Activated naive CD4-positive, alpha-beta T cell treated with anti-CD3 and anti-CD28 coated beads, Interleukin-2, amount 10 ng/mL, durations not matched to agents 5 hours and 36 hours (primary cell): ENCODE results near the gene STRN4. TPM values are rescaled to one million over a fixed set of nuclear protein-coding genes. Genes with fewer than 3 reads are reported as not detected.

ENCODE experiments used
- microRNA-seq: library from miRNA; unstranded; fragments of <30 nt; microRNA quantifications from one replicate; pipeline ENCODE4 v1.2.0, GENCODE V29; 2022; ENCODE audit warnings: borderline microRNAs expressed, borderline replicate concordance
- total RNA-seq, 2 experiments: library from RNA; stranded (reverse); gene quantifications; one replicate each; pipeline ENCODE4 v1.2.3, GENCODE V29; 2021

Gene STRN4, protein sequence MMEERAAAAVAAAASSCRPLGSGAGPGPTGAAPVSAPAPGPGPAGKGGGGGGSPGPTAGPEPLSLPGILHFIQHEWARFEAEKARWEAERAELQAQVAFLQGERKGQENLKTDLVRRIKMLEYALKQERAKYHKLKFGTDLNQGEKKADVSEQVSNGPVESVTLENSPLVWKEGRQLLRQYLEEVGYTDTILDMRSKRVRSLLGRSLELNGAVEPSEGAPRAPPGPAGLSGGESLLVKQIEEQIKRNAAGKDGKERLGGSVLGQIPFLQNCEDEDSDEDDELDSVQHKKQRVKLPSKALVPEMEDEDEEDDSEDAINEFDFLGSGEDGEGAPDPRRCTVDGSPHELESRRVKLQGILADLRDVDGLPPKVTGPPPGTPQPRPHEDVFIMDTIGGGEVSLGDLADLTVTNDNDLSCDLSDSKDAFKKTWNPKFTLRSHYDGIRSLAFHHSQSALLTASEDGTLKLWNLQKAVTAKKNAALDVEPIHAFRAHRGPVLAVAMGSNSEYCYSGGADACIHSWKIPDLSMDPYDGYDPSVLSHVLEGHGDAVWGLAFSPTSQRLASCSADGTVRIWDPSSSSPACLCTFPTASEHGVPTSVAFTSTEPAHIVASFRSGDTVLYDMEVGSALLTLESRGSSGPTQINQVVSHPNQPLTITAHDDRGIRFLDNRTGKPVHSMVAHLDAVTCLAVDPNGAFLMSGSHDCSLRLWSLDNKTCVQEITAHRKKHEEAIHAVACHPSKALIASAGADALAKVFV
- total RNA-seq, result 10 to 100 TPM; 70.8 to 83.4 TPM

DNA sequence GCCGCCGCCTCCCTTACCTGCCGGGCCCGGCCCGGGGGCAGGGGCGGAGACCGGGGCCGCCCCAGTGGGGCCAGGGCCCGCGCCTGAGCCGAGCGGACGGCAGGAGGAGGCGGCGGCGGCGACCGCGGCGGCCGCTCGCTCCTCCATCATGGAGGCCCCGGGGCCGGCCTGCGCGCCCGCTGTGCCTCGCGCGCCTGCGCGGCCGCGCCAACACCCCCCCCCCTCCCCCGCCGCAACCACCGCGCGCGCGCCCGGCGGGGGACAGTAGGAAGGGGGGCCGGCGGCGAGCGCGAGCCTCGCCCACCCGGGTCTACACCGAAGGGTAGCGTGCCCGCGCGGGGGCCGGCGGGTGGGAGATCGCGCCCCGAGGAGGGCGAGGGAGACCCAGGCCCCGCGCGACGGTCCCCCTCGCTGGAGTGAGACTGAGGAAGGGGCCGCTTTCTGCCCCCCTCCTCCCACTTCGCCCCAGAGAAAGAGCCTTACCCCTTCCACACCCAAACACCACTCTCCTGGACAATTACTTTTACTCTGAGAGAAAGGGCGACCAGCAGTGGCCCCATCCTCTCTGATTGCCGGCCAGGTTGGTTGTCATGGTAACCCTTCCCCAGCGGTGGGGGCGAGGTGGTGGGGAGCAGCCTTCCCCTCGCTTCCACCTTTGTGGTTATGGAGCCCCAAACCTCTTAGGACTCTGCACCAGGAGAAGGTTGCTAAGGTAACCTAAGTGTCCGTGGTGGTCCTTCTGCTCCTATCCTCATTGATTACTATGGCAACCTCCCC, at the start of gene STRN4:
TSS of gene STRN4 (minus strand) at position 170 of the 777 bp plus-strand sequence. CDS start at position 150, 20 bp downstream.

DNA sequence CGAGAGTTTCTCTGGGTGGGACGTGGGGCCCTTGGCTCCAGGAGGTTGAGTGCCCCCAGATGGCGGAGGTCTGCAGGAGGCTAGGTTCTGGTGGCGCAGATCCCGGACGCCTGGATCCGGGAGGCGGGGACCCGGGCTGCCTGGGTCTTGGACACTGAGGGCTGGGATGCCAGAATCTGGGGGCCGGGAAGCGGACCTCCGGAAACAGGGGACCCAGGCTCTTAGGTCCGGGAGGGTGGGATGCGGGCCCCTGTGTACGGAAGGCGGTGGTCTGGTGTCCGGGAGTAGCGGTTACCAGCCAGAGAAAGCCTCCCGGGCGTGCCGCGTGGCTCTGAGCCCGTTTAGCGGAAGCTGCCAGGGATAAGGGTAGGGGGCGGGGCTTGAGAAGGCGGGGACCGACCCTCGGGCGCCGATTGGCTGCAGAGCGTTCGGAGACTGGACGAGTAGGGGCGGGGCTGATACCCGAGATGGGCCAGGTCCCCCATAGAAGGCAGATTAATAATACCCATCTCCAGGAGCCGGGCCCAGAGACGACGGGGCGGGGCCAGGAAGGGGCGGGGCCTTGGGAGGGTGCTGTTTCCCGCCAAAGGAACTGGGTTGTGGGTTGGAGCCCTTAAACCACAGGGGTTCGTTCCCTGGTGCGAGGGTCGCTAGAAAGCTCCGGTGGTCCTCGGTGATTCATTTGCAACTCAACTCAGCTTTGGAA, 42.2 kb upstream of the STRN4 start, which contains the start of gene SLC1A5:
TSS of gene SLC1A5 (minus strand) at position 333 of the 706 bp plus-strand sequence. CDS start 629 bp downstream, outside the sequence.

DNA sequence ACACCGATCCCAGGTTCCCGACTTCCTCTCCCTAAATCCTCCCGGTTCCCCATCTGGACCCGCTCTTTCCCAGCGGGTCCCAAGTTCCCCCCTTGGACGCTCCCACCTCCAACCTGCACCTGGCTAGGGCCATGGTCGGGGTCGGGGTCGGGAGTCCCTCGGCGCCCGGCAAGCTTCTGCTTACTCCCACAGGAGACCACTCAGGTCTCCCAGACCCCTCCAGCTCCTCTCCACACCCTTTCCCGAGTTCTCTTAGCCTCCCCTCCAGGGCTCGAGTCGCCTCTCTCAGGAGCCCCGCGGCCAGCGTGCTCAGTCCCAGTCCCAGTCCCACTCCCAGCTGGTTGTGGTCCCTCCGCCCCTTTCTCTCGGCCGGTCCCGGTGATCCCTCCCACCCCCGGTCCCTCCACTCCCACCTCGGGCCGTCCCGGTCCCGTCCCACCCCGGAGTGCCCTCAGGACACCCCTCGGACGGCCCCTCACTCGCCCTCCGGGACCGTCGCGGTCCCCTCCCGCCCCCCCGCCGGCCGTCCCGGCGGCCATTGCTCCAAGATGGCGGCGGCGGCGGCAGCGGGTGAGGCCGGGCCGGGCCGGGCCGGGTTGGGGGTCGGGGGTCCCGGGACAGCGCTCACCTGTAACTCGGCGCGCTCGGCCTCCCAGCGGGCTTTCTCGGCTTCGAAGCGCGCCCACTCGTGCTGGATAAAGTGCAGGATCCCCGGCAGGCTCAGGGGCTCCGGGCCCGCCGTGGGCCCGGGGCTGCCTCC, 549 bp downstream of the STRN4 start, which contains the start of gene FKRP:
TSS of gene FKRP (plus strand) at position 537 of the 760 bp plus-strand sequence. CDS start 9,394 bp downstream, outside the sequence.

DNA sequence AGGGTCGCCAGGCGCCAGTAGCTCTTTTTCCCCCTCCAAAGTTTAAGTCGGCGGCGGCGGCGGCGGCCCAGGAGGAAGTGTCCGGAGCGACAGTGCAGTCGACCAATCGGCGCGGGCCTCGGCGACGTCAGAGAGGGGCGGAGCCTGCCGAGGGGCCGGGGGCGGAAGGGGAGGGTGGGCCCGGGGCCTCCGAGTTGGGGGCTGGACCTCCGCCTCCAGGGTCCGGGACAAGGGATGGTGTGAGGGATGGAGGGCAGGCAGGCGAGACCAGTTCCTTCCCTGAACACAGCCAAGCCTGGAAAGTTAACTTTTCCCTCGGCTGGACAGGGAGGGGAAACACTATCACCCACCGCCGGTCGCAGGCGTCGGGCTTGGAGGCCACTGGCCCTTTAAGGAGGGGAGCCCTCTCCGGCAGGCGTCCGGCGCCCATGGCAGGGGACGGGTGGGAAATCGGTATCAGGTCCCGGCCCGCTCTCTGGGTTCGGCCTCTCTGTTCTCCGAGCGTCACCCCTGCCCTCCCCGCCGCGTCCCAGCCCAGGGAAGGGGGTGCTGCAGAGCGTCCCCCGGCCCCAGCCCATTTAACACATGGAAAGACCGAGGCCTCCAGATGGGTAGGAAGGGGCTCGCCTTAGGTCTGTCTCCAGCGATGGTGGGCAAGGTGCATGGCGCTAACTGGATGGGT, 29.1 kb downstream of the STRN4 start, which contains the start of gene PRKD2:
TSS of gene PRKD2 (minus strand) at position 81 of the 682 bp plus-strand sequence. CDS start 744 bp downstream, outside the sequence.

Small RNAs within 50 kb of the gene (microRNA-seq; reads per million reads assigned to microRNA genes)
- gene MIR320E, result not detected

Other genes starting within 250 kb of the STRN4 start
- gene CALM3, start 145.1 kb downstream of the STRN4 start, total RNA-seq, result 100 to 1,000 TPM; 417 to 425 TPM
- gene PTGIR, start 121.4 kb downstream of the STRN4 start, total RNA-seq, result 10 to 100 TPM; 12.5 to 13.9 TPM
- 1 to 10 TPM; 2.1 to 2.4 TPM for gene GNG8, start 110.2 kb downstream of the STRN4 start, total RNA-seq
- gene DACT3, start 85.3 kb downstream of the STRN4 start, total RNA-seq, result under 1 TPM; 0.38 to 0.41 TPM
- gene PRKD2, start 29.3 kb downstream of the STRN4 start, total RNA-seq, result 100 to 1,000 TPM; 178 to 189 TPM
- gene FKRP, start 393 bp downstream of the STRN4 start, total RNA-seq, result 10 to 100 TPM; 16.9 to 17.6 TPM
- gene SLC1A5, start 42.1 kb upstream of the STRN4 start, total RNA-seq, result 10 to 100 TPM; 86.9 to 90.6 TPM
- gene AP2S1, start 104.4 kb upstream of the STRN4 start, total RNA-seq, result 100 to 1,000 TPM; 102 to 103 TPM
- gene ARHGAP35, start 114.5 kb upstream of the STRN4 start, total RNA-seq, result 10 to 100 TPM; 21.0 to 22.4 TPM